Panc1 (cell line): ENCODE results near the gene LINC01488.

Experiments
- CTCF ChIP-seq: fragments of 450-650 bp; IDR thresholded peaks from 2 replicates; pipeline ENCODE4 v1.5.1; 2017; ENCODE audit warnings: mild to moderate bottlenecking
- POLR2AphosphoS5 ChIP-seq: IDR thresholded peaks from 2 replicates; pipeline ENCODE4 v1.6.1; 2012; ENCODE audit warnings: mild to moderate bottlenecking, low read depth, low read length, moderate library complexity
- REST ChIP-seq, 2 experiments: IDR thresholded peaks; 2 replicates each; pipeline ENCODE4 v1.6.1; 2011 to 2012; ENCODE audit warnings: low read depth in 2 of 2, control low read depth in 1 of 2, low read length in 1 of 2, mild to moderate bottlenecking in 1 of 2, moderate library complexity in 1 of 2; ENCODE audit not compliant: insufficient read depth in 1 of 2

- TF ChIP-seq CTCF (no peak), REST (IDR thresholded peaks at IDR 0.05; ENCODE audit: insufficient read depth in 1 of 2, low read depth in 2 of 2, low read length in 1 of 2) (no peak), POLR2AphosphoS5 (no peak)
Measured at GRCh38 chr11:69508974-69509373, 27.5 kb downstream of the LINC01488 start.
